ENCODE results near the gene PLEKHA1.

The PLEKHA1 gene

GRCh38 chr10:122374237-122374858 lies at the start of gene PLEKHA1:
Gene PLEKHA1 (plus strand): TSS chr10:122374708. CDS start chr10:122393201, 18,493 bp downstream.
- Histone ChIP-seq H3K9ac (ENCODE audit: low read length) (peak within 1 kb of the TSS; percentile 90), H3K4me3 (ENCODE audit: low read depth in 1 of 2, low read length in 2 of 2) (peak within 1 kb of the TSS; percentile 87 to 89), H3K27me3 (ENCODE audit: control insufficient read depth in 1 of 2, insufficient read depth in 2 of 2, low read length in 2 of 2) (no peaks in the 10 kb centered on the region), H3K27ac (ENCODE audit: low read depth, low read length) (peak within 1 kb of the TSS; percentile 96), H3K4me1 (ENCODE audit: insufficient read depth, low read length) (peaks cover 20% of the 10 kb centered on the region), H3K36me3 (ENCODE audit: insufficient read depth, low read length) (no peaks in the 10 kb centered on the region), H3K9me3 (ENCODE audit: low read length) (no peaks in the 10 kb centered on the region)

DNA sequence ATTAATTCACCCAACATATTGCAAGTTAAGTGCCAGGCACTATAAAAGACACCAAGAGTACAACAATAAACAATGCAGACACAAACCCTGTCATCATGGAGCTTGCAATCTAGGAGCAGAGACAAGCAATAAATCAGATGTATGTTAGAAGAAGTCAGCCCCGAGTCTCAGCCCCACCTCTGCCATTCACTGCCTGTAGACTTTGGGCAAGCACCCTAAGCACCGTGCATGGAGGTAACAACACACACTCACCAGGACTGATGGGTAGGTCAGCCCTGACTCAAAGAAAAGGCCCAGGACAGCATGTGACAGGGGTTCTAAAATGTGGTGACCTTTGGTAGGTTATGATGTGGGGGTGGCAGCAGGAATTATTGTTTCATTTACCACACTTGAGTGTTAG lies 49.3 kb upstream of the PLEKHA1 start:
- Histone ChIP-seq H3K36me3 (ENCODE audit: insufficient read depth, low read length) (no peaks in the 10 kb centered on the region), H3K4me3 (ENCODE audit: low read depth in 1 of 2, low read length in 2 of 2) (no peak overlapping the region), H3K27me3 (ENCODE audit: control insufficient read depth in 1 of 2, insufficient read depth in 2 of 2, low read length in 2 of 2) (no peaks in the 10 kb centered on the region), H3K27ac (ENCODE audit: low read depth, low read length) (no peak overlapping the region), H3K4me1 (ENCODE audit: insufficient read depth, low read length) (no peaks in the 10 kb centered on the region), H3K9me3 (ENCODE audit: low read length) (no peaks in the 10 kb centered on the region), H3K9ac (ENCODE audit: low read length) (no peak overlapping the region)

DNA sequence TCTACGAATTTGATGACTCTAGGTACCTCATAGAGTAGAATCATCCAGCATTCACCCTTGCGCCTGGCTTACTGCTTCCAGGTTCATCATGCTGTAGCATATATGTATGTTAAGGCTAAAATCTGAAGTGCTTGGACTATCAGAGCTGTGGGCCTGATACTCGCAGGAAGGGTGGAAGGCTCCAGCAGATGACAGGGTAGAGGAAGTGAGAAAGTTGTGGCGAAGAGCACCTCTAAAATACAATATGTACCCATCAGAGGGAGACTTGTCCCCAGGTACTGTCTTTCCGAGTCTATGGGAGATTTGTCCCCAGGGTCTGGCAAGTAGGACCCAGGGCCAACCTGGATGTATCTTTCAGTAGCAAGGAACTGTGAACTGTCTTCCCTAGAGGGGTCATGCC lies 48.1 kb upstream of the PLEKHA1 start:
- no peaks in the 10 kb centered on the region for H3K27me3 ChIP-seq (ENCODE audit: control insufficient read depth in 1 of 2, insufficient read depth in 2 of 2, low read length in 2 of 2)
- no peaks in the 10 kb centered on the region for H3K36me3 ChIP-seq (ENCODE audit: insufficient read depth, low read length)
- no peak overlapping the region for H3K4me3 ChIP-seq (ENCODE audit: low read depth in 1 of 2, low read length in 2 of 2)
- H3K9ac ChIP-seq (ENCODE audit: low read length), result no peak overlapping the region
- no peaks in the 10 kb centered on the region for H3K9me3 ChIP-seq (ENCODE audit: low read length)
- H3K27ac ChIP-seq (ENCODE audit: low read depth, low read length), result no peak overlapping the region
- no peaks in the 10 kb centered on the region for H3K4me1 ChIP-seq (ENCODE audit: insufficient read depth, low read length)

- Histone ChIP-seq H3K9ac (ENCODE audit: low read length) (no peak overlapping the region), H3K4me3 (ENCODE audit: low read depth in 1 of 2, low read length in 2 of 2) (no peak overlapping the region), H3K27ac (ENCODE audit: low read depth, low read length) (no peak overlapping the region), H3K4me1 (ENCODE audit: insufficient read depth, low read length) (no peaks in the 10 kb centered on the region), H3K36me3 (ENCODE audit: insufficient read depth, low read length) (no peaks in the 10 kb centered on the region), H3K27me3 (ENCODE audit: control insufficient read depth in 1 of 2, insufficient read depth in 2 of 2, low read length in 2 of 2) (no peaks in the 10 kb centered on the region), H3K9me3 (ENCODE audit: low read length) (no peaks in the 10 kb centered on the region)
Measured at GRCh38 chr10:122326806-122327205, 47.7 kb upstream of the PLEKHA1 start.

- Histone ChIP-seq H3K27ac (ENCODE audit: low read depth, low read length) (no peak overlapping the region), H3K4me1 (ENCODE audit: insufficient read depth, low read length) (no peaks in the 10 kb centered on the region), H3K9ac (ENCODE audit: low read length) (no peak overlapping the region), H3K4me3 (ENCODE audit: low read depth in 1 of 2, low read length in 2 of 2) (no peak overlapping the region), H3K36me3 (ENCODE audit: insufficient read depth, low read length) (no peaks in the 10 kb centered on the region), H3K9me3 (ENCODE audit: low read length) (no peaks in the 10 kb centered on the region), H3K27me3 (ENCODE audit: control insufficient read depth in 1 of 2, insufficient read depth in 2 of 2, low read length in 2 of 2) (no peaks in the 10 kb centered on the region)
Measured at GRCh38 chr10:122327237-122328206, 47.0 kb upstream of the PLEKHA1 start.

DNA sequence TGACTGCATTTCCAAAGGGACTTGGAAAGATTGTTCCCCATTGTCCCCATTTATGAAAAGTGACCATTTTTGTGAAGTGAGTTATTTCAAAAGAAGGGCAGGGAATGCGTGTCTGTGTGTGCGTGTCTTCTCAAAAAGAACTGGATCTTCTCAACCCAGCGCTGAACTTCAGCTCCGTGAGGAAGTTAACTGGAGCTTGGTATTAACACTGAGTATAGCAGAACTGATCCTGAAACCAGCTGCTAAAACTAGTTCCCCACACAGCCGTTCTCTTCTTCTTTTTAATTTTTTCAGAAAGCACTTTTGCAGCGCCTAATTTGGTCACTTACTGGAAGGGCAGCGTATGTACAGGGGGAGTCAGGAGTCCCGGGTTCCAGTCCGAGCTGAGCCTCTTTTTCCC lies 45.8 kb upstream of the PLEKHA1 start:
- Histone ChIP-seq H3K36me3 (ENCODE audit: insufficient read depth, low read length) (no peaks in the 10 kb centered on the region), H3K4me1 (ENCODE audit: insufficient read depth, low read length) (no peaks in the 10 kb centered on the region), H3K9me3 (ENCODE audit: low read length) (no peaks in the 10 kb centered on the region), H3K9ac (ENCODE audit: low read length) (no peak overlapping the region), H3K27me3 (ENCODE audit: control insufficient read depth in 1 of 2, insufficient read depth in 2 of 2, low read length in 2 of 2) (no peaks in the 10 kb centered on the region), H3K27ac (ENCODE audit: low read depth, low read length) (no peak overlapping the region), H3K4me3 (ENCODE audit: low read depth in 1 of 2, low read length in 2 of 2) (no peak overlapping the region)

DNA sequence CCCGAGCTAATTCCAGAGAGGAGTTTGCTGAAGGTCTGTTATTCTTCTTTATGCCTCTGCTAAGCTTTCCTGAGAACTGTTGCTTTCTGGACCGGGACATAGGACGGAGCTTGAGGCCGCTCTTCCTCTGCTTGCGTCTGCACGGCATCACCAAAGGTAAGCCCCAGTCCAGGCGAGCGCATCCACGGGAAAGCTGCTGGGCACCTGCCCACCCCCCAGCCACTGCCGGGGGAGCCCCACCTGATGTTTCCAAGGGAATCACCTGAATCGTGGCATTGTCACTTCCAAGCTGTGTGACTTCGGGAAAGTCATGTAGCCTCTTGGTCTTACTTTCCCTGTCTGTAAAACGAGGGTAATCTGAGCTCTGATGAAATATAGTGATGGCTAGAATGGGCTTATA lies 45.1 kb upstream of the PLEKHA1 start:
- H3K9ac ChIP-seq (ENCODE audit: low read length), result no peak overlapping the region
- H3K27ac ChIP-seq (ENCODE audit: low read depth, low read length), result no peak overlapping the region
- no peak overlapping the region for H3K4me3 ChIP-seq (ENCODE audit: low read depth in 1 of 2, low read length in 2 of 2)
- H3K4me1 ChIP-seq (ENCODE audit: insufficient read depth, low read length), result no peaks in the 10 kb centered on the region
- no peaks in the 10 kb centered on the region for H3K9me3 ChIP-seq (ENCODE audit: low read length)
- H3K27me3 ChIP-seq (ENCODE audit: control insufficient read depth in 1 of 2, insufficient read depth in 2 of 2, low read length in 2 of 2), result no peaks in the 10 kb centered on the region
- no peaks in the 10 kb centered on the region for H3K36me3 ChIP-seq (ENCODE audit: insufficient read depth, low read length)

GRCh38 chr10:122331100-122331499 lies 43.4 kb upstream of the PLEKHA1 start:
- no peak overlapping the region for H3K4me3 ChIP-seq (ENCODE audit: low read depth in 1 of 2, low read length in 2 of 2)
- no peaks in the 10 kb centered on the region for H3K27me3 ChIP-seq (ENCODE audit: control insufficient read depth in 1 of 2, insufficient read depth in 2 of 2, low read length in 2 of 2)
- no peaks in the 10 kb centered on the region for H3K36me3 ChIP-seq (ENCODE audit: insufficient read depth, low read length)
- H3K4me1 ChIP-seq (ENCODE audit: insufficient read depth, low read length), result no peaks in the 10 kb centered on the region
- H3K27ac ChIP-seq (ENCODE audit: low read depth, low read length), result no peak overlapping the region
- H3K9me3 ChIP-seq (ENCODE audit: low read length), result no peaks in the 10 kb centered on the region
- no peak overlapping the region for H3K9ac ChIP-seq (ENCODE audit: low read length)

- Histone ChIP-seq H3K27me3 (ENCODE audit: control insufficient read depth in 1 of 2, insufficient read depth in 2 of 2, low read length in 2 of 2) (no peaks in the 10 kb centered on the region), H3K9ac (ENCODE audit: low read length) (no peak overlapping the region), H3K4me1 (ENCODE audit: insufficient read depth, low read length) (no peaks in the 10 kb centered on the region), H3K27ac (ENCODE audit: low read depth, low read length) (no peak overlapping the region), H3K4me3 (ENCODE audit: low read depth in 1 of 2, low read length in 2 of 2) (no peak overlapping the region), H3K36me3 (ENCODE audit: insufficient read depth, low read length) (no peaks in the 10 kb centered on the region), H3K9me3 (ENCODE audit: low read length) (no peaks in the 10 kb centered on the region)
Measured at GRCh38 chr10:122331615-122332446, 42.7 kb upstream of the PLEKHA1 start.

DNA sequence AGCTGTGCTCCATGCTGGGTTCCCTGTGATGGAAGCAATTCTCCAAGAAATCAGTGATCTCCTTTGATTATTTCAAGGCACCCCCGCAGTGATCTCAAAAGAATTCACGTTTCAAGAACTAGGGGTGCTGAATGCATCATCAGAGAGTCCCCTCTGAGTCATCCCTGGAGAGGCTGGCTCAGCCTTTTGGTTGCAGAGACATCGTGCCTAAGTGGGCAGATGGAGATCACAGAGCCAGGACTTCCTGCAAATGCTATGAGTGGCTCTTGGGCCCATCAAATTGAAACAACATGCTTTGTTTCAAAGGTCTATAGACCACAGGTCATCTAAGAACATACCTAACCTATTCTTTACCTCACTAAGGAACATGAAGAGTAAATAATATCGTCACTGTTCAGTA lies 41.5 kb upstream of the PLEKHA1 start:
- Histone ChIP-seq H3K4me3 (ENCODE audit: low read depth in 1 of 2, low read length in 2 of 2) (no peak overlapping the region), H3K4me1 (ENCODE audit: insufficient read depth, low read length) (no peaks in the 10 kb centered on the region), H3K36me3 (ENCODE audit: insufficient read depth, low read length) (no peaks in the 10 kb centered on the region), H3K27me3 (ENCODE audit: control insufficient read depth in 1 of 2, insufficient read depth in 2 of 2, low read length in 2 of 2) (no peaks in the 10 kb centered on the region), H3K9ac (ENCODE audit: low read length) (no peak overlapping the region), H3K9me3 (ENCODE audit: low read length) (no peaks in the 10 kb centered on the region), H3K27ac (ENCODE audit: low read depth, low read length) (no peak overlapping the region)

DNA sequence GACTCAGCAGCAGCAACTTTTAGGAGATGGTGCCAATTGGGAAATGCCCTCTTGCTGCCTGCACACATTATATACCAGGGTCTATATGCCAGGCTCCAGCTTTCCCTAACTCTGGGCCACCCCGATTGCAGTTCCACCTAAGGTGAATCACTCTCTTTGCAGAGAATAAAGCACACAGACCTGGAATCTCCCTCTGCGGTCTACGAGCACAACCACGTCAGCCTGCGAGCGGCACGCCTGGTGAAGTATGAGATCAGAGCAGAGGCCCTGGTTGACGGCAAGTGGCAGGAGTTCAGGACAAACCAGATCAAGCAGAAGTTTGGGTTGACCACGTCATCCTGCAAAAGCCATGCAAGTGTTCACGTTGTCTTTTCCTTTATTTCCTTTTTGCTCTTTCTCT lies 38.2 kb upstream of the PLEKHA1 start:
- no peak overlapping the region for H3K4me3 ChIP-seq (ENCODE audit: low read depth in 1 of 2, low read length in 2 of 2)
- no peaks in the 10 kb centered on the region for H3K9me3 ChIP-seq (ENCODE audit: low read length)
- H3K9ac ChIP-seq (ENCODE audit: low read length), result no peak overlapping the region
- H3K27ac ChIP-seq (ENCODE audit: low read depth, low read length), result no peak overlapping the region
- peaks cover 10% of the 10 kb centered on the region for H3K4me1 ChIP-seq (ENCODE audit: insufficient read depth, low read length)
- no peaks in the 10 kb centered on the region for H3K27me3 ChIP-seq (ENCODE audit: control insufficient read depth in 1 of 2, insufficient read depth in 2 of 2, low read length in 2 of 2)
- no peaks in the 10 kb centered on the region for H3K36me3 ChIP-seq (ENCODE audit: insufficient read depth, low read length)

Measured in muscle layer of colon (tissue), 2 donors.